HEK293 (cell line): Measurements from ENCODE around the gene RBPJ.

ENCODE experiments used
- CTCF ChIA-PET: fragments of 350-600 bp; formaldehyde crosslinking; extraction: SDS; loops from one replicate; lab custom pipeline; 2021; ENCODE audit warnings: antibody characterized with exemption; lab: Yijun Ruan, JAX
- POLR2A ChIA-PET: fragments of 300-600 bp; formaldehyde crosslinking; extraction: SDS; loops from one replicate; lab custom pipeline; 2020; ENCODE audit warnings: antibody characterized with exemption, inconsistent platforms; lab: Yijun Ruan, JAX
- H3K27ac ChIP-seq: fragments of 200-500 bp; sonication (Bioruptor generic); 2 replicates; pipeline ENCODE4 v1.5.1; 2014; ENCODE audit warnings: low read depth, low read length, control low read depth, inconsistent platforms; ENCODE audit errors: extremely low read depth
- H3K36me3 ChIP-seq, 2 experiments: fragments of 200-500 bp in 1 of 2; sonication (Bioruptor generic) in 1 of 2; 1 replicate in 1 of 2; 2 replicates in 1 of 2; pipeline ENCODE4 v1.5.1; 2014 to 2017; ENCODE audit warnings: inconsistent platforms in 2 of 2, low read length in 2 of 2; ENCODE audit not compliant: control insufficient read depth in 2 of 2, insufficient read depth in 1 of 2
- H3K4me1 ChIP-seq: fragments of 200-500 bp; sonication (Bioruptor generic); 2 replicates; pipeline ENCODE4 v1.5.1; 2014; ENCODE audit warnings: mild to moderate bottlenecking, low read length, inconsistent platforms; ENCODE audit not compliant: control insufficient read depth, insufficient read depth
- H3K4me3 ChIP-seq: 2 replicates; pipeline ENCODE4 v1.5.1; 2011; ENCODE audit warnings: low read depth, mild to moderate bottlenecking, control low read depth, low read length, moderate library complexity
- H3K9me3 ChIP-seq: fragments of 200-500 bp; sonication (Bioruptor generic); 2 replicates; pipeline ENCODE4 v1.5.1; 2014; ENCODE audit warnings: low read depth, low read length, inconsistent platforms; ENCODE audit not compliant: control insufficient read depth, insufficient read depth
- CTCF ChIP-seq: fragments of 450-650 bp; formaldehyde crosslinking; IDR thresholded peaks from 2 replicates; pipeline ENCODE4 v1.5.1; 2016; ENCODE audit warnings: missing biosample characterization, missing genetic modification characterization
- GFI1B ChIP-seq: fragments of 450-650 bp; formaldehyde crosslinking; IDR thresholded peaks from 2 replicates; pipeline ENCODE4 v1.5.1; 2016; ENCODE audit warnings: missing biosample characterization, missing genetic modification characterization
- GLI2 ChIP-seq: fragments of 450-650 bp; formaldehyde crosslinking; IDR thresholded peaks from 2 replicates; pipeline ENCODE4; 2017; ENCODE audit warnings: missing biosample characterization, missing genetic modification characterization, low read depth, borderline replicate concordance
- KLF10 ChIP-seq: fragments of 450-650 bp; IDR thresholded peaks from 2 replicates; pipeline ENCODE4 v1.5.1; 2018; ENCODE audit warnings: missing biosample characterization, mild to moderate bottlenecking, missing genetic modification characterization
- RBAK ChIP-seq: fragments of 450-650 bp; formaldehyde crosslinking; IDR thresholded peaks from 2 replicates; pipeline ENCODE4 v1.5.1; 2016; ENCODE audit warnings: missing biosample characterization, missing genetic modification characterization
- SCRT1 ChIP-seq: fragments of 450-650 bp; formaldehyde crosslinking; IDR thresholded peaks from 2 replicates; pipeline ENCODE4 v1.5.1; 2016; ENCODE audit warnings: missing biosample characterization, missing genetic modification characterization, borderline replicate concordance
- ZBTB26 ChIP-seq: fragments of 450-650 bp; formaldehyde crosslinking; optimal IDR thresholded peaks from 2 replicates; pipeline ENCODE3; 2016; ENCODE audit warnings: missing biosample characterization, mild to moderate bottlenecking, missing genetic modification characterization
- ZNF155 ChIP-seq: fragments of 450-650 bp; formaldehyde crosslinking; IDR thresholded peaks from 2 replicates; pipeline ENCODE4 v1.5.1; 2016; ENCODE audit warnings: missing biosample characterization, missing genetic modification characterization
- ZNF2 ChIP-seq: fragments of 450-650 bp; formaldehyde crosslinking; IDR thresholded peaks from 2 replicates; pipeline ENCODE4 v1.5.1; 2016; ENCODE audit warnings: missing biosample characterization, missing genetic modification characterization
- ZNF223 ChIP-seq: fragments of 450-650 bp; formaldehyde crosslinking; IDR thresholded peaks from 2 replicates; pipeline ENCODE4 v1.5.1; 2016; ENCODE audit warnings: missing biosample characterization, missing genetic modification characterization
- ZNF302 ChIP-seq: fragments of 450-650 bp; formaldehyde crosslinking; IDR thresholded peaks from 2 replicates; pipeline ENCODE4 v1.5.1; 2016; ENCODE audit warnings: missing biosample characterization, missing genetic modification characterization, low read depth
- ZNF354C ChIP-seq: fragments of 450-650 bp; formaldehyde crosslinking; IDR thresholded peaks from 2 replicates; pipeline ENCODE4 v1.5.1; 2016; ENCODE audit warnings: missing biosample characterization, missing genetic modification characterization, low read depth, borderline replicate concordance
- ZNF362 ChIP-seq: fragments of 450-650 bp; formaldehyde crosslinking; IDR thresholded peaks from 2 replicates; pipeline ENCODE4 v1.5.1; 2016; ENCODE audit warnings: missing biosample characterization, missing genetic modification characterization
- ZNF366 ChIP-seq: fragments of 450-650 bp; formaldehyde crosslinking; conservative IDR thresholded peaks from 2 replicates; pipeline ENCODE4 v1.5.1; 2016; ENCODE audit warnings: missing biosample characterization, missing genetic modification characterization
- ZNF391 ChIP-seq: fragments of 450-650 bp; formaldehyde crosslinking; IDR thresholded peaks from 2 replicates; pipeline ENCODE4 v1.5.1; 2016; ENCODE audit warnings: low read depth, missing biosample characterization, missing genetic modification characterization, borderline replicate concordance
- ZNF398 ChIP-seq: fragments of 450-650 bp; formaldehyde crosslinking; IDR thresholded peaks from 2 replicates; pipeline ENCODE4 v1.5.1; 2017; ENCODE audit warnings: missing biosample characterization, missing genetic modification characterization
- ZNF404 ChIP-seq: fragments of 450-650 bp; formaldehyde crosslinking; IDR thresholded peaks from 2 replicates; pipeline ENCODE4 v1.5.1; 2017; ENCODE audit warnings: missing biosample characterization, missing genetic modification characterization
- ZNF501 ChIP-seq: fragments of 450-650 bp; formaldehyde crosslinking; IDR thresholded peaks from 2 replicates; pipeline ENCODE4 v1.5.1; 2016; ENCODE audit warnings: missing biosample characterization, missing genetic modification characterization
- ZNF561 ChIP-seq: fragments of 450-650 bp; IDR thresholded peaks from 2 replicates; pipeline ENCODE4 v1.5.1; 2018; ENCODE audit warnings: missing biosample characterization, missing genetic modification characterization, borderline replicate concordance
- ZNF629 ChIP-seq: fragments of 450-650 bp; formaldehyde crosslinking; IDR thresholded peaks from 2 replicates; pipeline ENCODE4 v1.5.1; 2017; ENCODE audit warnings: missing biosample characterization, missing genetic modification characterization
- ZNF654 ChIP-seq: fragments of 450-650 bp; formaldehyde crosslinking; IDR thresholded peaks from 2 replicates; pipeline ENCODE4 v1.5.1; 2016; ENCODE audit warnings: low read depth, missing biosample characterization, missing genetic modification characterization
- ZNF776 ChIP-seq: fragments of 450-650 bp; formaldehyde crosslinking; IDR thresholded peaks from 2 replicates; pipeline ENCODE4 v1.5.0; 2017; ENCODE audit warnings: missing biosample characterization, missing genetic modification characterization, borderline replicate concordance

RBPJ gene

GRCh38 chr4:26459054-26459755 is 138.4 kb downstream of the RBPJ start:
- no peaks in the 10 kb centered on the region for H3K9me3 ChIP-seq
- no peak overlapping the region for H3K27ac ChIP-seq
- H3K4me1 ChIP-seq: no peaks in the 10 kb centered on the region
- CTCF ChIA-PET: interaction anchor here (0.6 to 2.4 kb wide), 11 partner anchors 14 to 476 kb away, joined by 3 to 15 read pairs (median 3); no protein-coding TSS in a partner anchor
- H3K4me3 ChIP-seq: no peak overlapping the region
- TF ChIP-seq ZNF404 (tag by site-specific recombination) (no peak), ZNF501 (tag by site-specific recombination) (no peak), ZNF2 (tag by site-specific recombination) (peak; percentile 55; the same call in 1 of the 2 replicates), ZNF776 (tag by site-specific recombination) (no peak), ZNF654 (peak; percentile 73), ZNF354C (tag by site-specific recombination) (no peak), ZBTB26 (tag by site-specific recombination) (no peak), GLI2 (tag by site-specific recombination) (no peak), CTCF (peak; percentile 61), ZNF629 (tag by site-specific recombination) (no peak), ZNF223 (tag by site-specific recombination) (no peak), KLF10 (tag by site-specific recombination) (no peak), SCRT1 (tag by site-specific recombination) (no peak), ZNF366 (no peak), ZNF362 (peak; percentile 78; the same call in 1 of the 2 replicates), ZNF391 (tag by site-specific recombination) (no peak), ZNF155 (tag by site-specific recombination) (no peak), GFI1B (no peak), ZNF302 (tag by site-specific recombination) (no peak), ZNF398 (tag by site-specific recombination) (no peak), RBAK (no peak), ZNF561 (tag by site-specific recombination) (0 out of 2 replicates have a peak, but pooled peaks have one; percentile 30)
- H3K36me3 ChIP-seq: no peaks in the 10 kb centered on the region
- POLR2A ChIA-PET: no interaction called here
